SK-N-SH (cell line): Measurements from ENCODE around the gene FAM114A1. TPM values are rescaled to one million over a fixed set of nuclear protein-coding genes. Genes with fewer than 3 reads are reported as not detected.

ENCODE experiments used
- CTCF ChIA-PET: fragments of 300-600, 350-600 bp; formaldehyde crosslinking; extraction: SDS; loops from one replicate; lab custom pipeline; 2021; lab: Yijun Ruan, JAX
- POLR2A ChIA-PET: fragments of 350-600 bp; sonication (Branson Sonifier 250); formaldehyde crosslinking; extraction: SDS; loops from one replicate; lab custom pipeline; 2020; ENCODE audit warnings: antibody characterized with exemption, inconsistent platforms; lab: Yijun Ruan, JAX
- DNase-seq: peaks from one replicate; pipeline ENCODE4 v3.0.0; 2012
- H2AFZ ChIP-seq: fragments of 200-600 bp; sonication (generic); 2 replicates; pipeline ENCODE4 v1.8.1; 2016; ENCODE audit warnings: antibody characterized with exemption, mild to moderate bottlenecking, low read depth
- H3F3A ChIP-seq: fragments of 200-600 bp; sonication (generic); replicated peaks from 2 replicates; pipeline ENCODE3; 2016; ENCODE audit warnings: antibody characterized with exemption, mild to moderate bottlenecking; ENCODE audit not compliant: insufficient read depth
- H3K27ac ChIP-seq, 2 experiments: fragments of 200-500 bp in 1 of 2; fragments of 200-600 bp in 1 of 2; sonication (Bioruptor generic) in 1 of 2; sonication (generic), shearing (Covaris generic) in 1 of 2; 2 replicates each; pipeline versions ENCODE4 v1.5.1 to v1.6.1; 2014 to 2016; ENCODE audit warnings: low read depth in 2 of 2, inconsistent platforms in 1 of 2, low read length in 1 of 2, mild to moderate bottlenecking in 1 of 2, mixed read lengths in 1 of 2
- H3K27me3 ChIP-seq: fragments of 200-600 bp; sonication (generic), shearing (Covaris generic); 2 replicates; pipeline ENCODE4 v1.6.1; 2016; ENCODE audit warnings: mixed run types; ENCODE audit not compliant: insufficient read depth
- H3K36me3 ChIP-seq, 2 experiments: fragments of 200-500 bp in 1 of 2; fragments of 200-600 bp in 1 of 2; sonication (Bioruptor generic) in 1 of 2; sonication (generic) in 1 of 2; replicated peaks in 1 of 2; 2 replicates each; pipeline versions ENCODE3 to v1.5.1; 2014 to 2016; ENCODE audit warnings: low read length in 1 of 2, mild to moderate bottlenecking in 1 of 2; ENCODE audit not compliant: insufficient read depth in 2 of 2, control insufficient read depth in 1 of 2
- H3K4me1 ChIP-seq, 2 experiments: fragments of 200-500 bp in 1 of 2; fragments of 200-600 bp in 1 of 2; sonication (Bioruptor generic) in 1 of 2; sonication (generic), shearing (Covaris generic) in 1 of 2; 2 replicates each; pipeline versions ENCODE4 v1.5.1 to v1.6.1; 2014 to 2016; ENCODE audit warnings: low read depth in 1 of 2, low read length in 1 of 2, mixed run types in 1 of 2; ENCODE audit not compliant: insufficient read depth in 2 of 2, control insufficient read depth in 1 of 2
- H3K4me2 ChIP-seq: fragments of 200-600 bp; sonication (generic), shearing (Covaris generic); 2 replicates; pipeline ENCODE4 v1.6.1; 2017; ENCODE audit warnings: mixed run types
- H3K4me3 ChIP-seq, 2 experiments: fragments of 200-500 bp in 1 of 2; fragments of 200-600 bp in 1 of 2; sonication (Bioruptor generic) in 1 of 2; sonication (generic), shearing (Covaris generic) in 1 of 2; 2 replicates each; pipeline versions ENCODE4 v1.5.1 to v1.8.1; 2014 to 2016; ENCODE audit warnings: low read depth in 2 of 2, inconsistent platforms in 1 of 2, low read length in 1 of 2, mild to moderate bottlenecking in 1 of 2, mixed read lengths in 1 of 2, moderate library complexity in 1 of 2
- H3K79me2 ChIP-seq: fragments of 200-600 bp; sonication (generic); 2 replicates; pipeline ENCODE4 v1.8.1; 2017; ENCODE audit warnings: mild to moderate bottlenecking; ENCODE audit not compliant: insufficient read depth
- H3K9ac ChIP-seq: fragments of 200-600 bp; sonication (generic); 2 replicates; pipeline ENCODE4 v1.6.1; 2017; ENCODE audit warnings: mixed run types
- H3K9me2 ChIP-seq: fragments of 200-600 bp; sonication (generic); 2 replicates; pipeline ENCODE4 v1.6.1; 2017; ENCODE audit warnings: mixed run types
- H3K9me3 ChIP-seq: fragments of 200-600 bp; sonication (generic); 2 replicates; pipeline ENCODE4 v1.6.1; 2017; ENCODE audit warnings: mixed run types, mild to moderate bottlenecking, moderate library complexity
- H4K20me1 ChIP-seq: fragments of 200-600 bp; sonication (generic); 2 replicates; pipeline ENCODE4 v1.6.1; 2017; ENCODE audit warnings: mild to moderate bottlenecking, mixed run types; ENCODE audit not compliant: insufficient read depth
- ELF1 ChIP-seq: IDR thresholded peaks from 2 replicates; pipeline ENCODE4 v1.4.0; 2012
- MEF2A ChIP-seq: IDR thresholded peaks from 2 replicates; pipeline ENCODE4 v1.4.0; 2012; ENCODE audit warnings: low read depth, borderline replicate concordance
- RXRA ChIP-seq: IDR thresholded peaks from 2 replicates; pipeline ENCODE4 v1.4.0; 2012; ENCODE audit warnings: low read depth, mild to moderate bottlenecking, borderline replicate concordance
- TAF1 ChIP-seq: IDR thresholded peaks from 2 replicates; pipeline ENCODE4 v1.6.1; 2012; ENCODE audit warnings: low read depth, mild to moderate bottlenecking, low read length, moderate library complexity, borderline replicate concordance
- YY1 ChIP-seq: IDR thresholded peaks from 2 replicates; pipeline ENCODE4 v1.4.0; 2012; ENCODE audit warnings: low read depth, mild to moderate bottlenecking
- WGBS: methylation state at CpG from one replicate; pipeline ENCODE4 v1.1.6; 2017; ENCODE audit warnings: low lambda C conversion rate; 5-methylcytosine and 5-hydroxymethylcytosine counted together
- polyA plus RNA-seq, 3 experiments: library from polyadenylated mRNA; depleted of rRNA; stranded (reverse); fragments of >200 nt; gene quantifications; 2 replicates each; pipeline ENCODE4 v1.2.3, GENCODE V29; 2012
- TF ChIP-seq, protein P1 (sequence below): IDR thresholded peaks from 2 replicates; pipeline ENCODE4 v1.4.0; 2012; ENCODE audit warnings: low read depth, borderline replicate concordance
- TF ChIP-seq, protein P2 (sequence below): fragments of 200-600 bp; sonication (generic); IDR thresholded peaks from 2 replicates; pipeline ENCODE4 v1.6.1; 2017; ENCODE audit warnings: antibody characterized with exemption, mild to moderate bottlenecking, moderate library complexity

The FAM114A1 gene
- polyA plus RNA-seq, 1 of the 3 experiments (the other 2 are of a cell fraction): 54.2 TPM

- POLR2A ChIA-PET: no interaction called here
- H3K9ac ChIP-seq: no peak overlapping the region
- no peak overlapping the region for H3K4me2 ChIP-seq
- no peaks in the 10 kb centered on the region for H3K9me3 ChIP-seq
- H3K79me2 ChIP-seq: peaks cover 17% of the 10 kb centered on the region
- H2AFZ ChIP-seq: no peak overlapping the region
- no peak overlapping the region for H3K4me3 ChIP-seq
- no peaks in the 10 kb centered on the region for H3K9me2 ChIP-seq
- H3K36me3 ChIP-seq: peaks cover 0 to 62% of the 10 kb centered on the region in 2 experiments
- H3K27me3 ChIP-seq: no peaks in the 10 kb centered on the region
- TF ChIP-seq, protein P1, sequence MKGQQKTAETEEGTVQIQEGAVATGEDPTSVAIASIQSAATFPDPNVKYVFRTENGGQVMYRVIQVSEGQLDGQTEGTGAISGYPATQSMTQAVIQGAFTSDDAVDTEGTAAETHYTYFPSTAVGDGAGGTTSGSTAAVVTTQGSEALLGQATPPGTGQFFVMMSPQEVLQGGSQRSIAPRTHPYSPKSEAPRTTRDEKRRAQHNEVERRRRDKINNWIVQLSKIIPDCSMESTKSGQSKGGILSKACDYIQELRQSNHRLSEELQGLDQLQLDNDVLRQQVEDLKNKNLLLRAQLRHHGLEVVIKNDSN: 0 out of 2 replicates have a peak, but pooled peaks have one; percentile 14
- no peak for TF ChIP-seq ELF1
- TF ChIP-seq, all 33 proteins: peak for 1
- DNase-seq: no peak
- CTCF ChIA-PET: interaction anchor here (0.6 to 3.3 kb wide), 4 partner anchors 8 to 241 kb away, joined by 3 to 10 read pairs (median 7); no protein-coding TSS in a partner anchor
- Histone ChIP-seq H3F3A (peaks cover 13% of the 10 kb centered on the region), H3K27ac (no peak overlapping the region), H4K20me1 (no peaks in the 10 kb centered on the region), H3K4me1 (peaks cover 0 to 12% of the 10 kb centered on the region in 2 experiments; a peak in 2 of 4 replicates)
- over 99% methylated on average over 7 of the region's 7 CpGs for WGBS
These were observed 26.8 kb downstream of the FAM114A1 start for GRCh38 chr4:38894322-38894982.

DNA sequence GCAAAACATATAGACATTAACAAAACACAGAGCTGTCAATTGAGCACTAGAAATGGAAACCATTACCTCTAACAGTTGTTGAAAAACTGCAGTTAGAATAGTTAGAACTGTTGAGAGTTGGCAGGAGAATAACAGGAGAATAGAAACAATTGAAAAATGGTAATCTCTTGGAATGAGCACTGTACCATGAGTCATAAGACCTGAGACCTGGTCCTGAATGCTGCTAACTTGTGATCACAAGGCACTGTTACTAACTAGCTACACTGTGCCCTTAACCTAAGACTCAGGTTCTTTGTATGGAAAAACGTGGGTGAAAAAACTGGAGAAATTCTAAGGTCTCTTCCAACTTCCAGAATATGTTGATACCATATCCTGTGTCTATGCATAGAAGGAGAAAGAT lies 29.3 kb downstream of the FAM114A1 start:
- Histone ChIP-seq H3K4me3 (no peak overlapping the region), H3K27me3 (no peaks in the 10 kb centered on the region), H3K9me2 (no peaks in the 10 kb centered on the region), H3K36me3 (peaks cover 0 to 57% of the 10 kb centered on the region in 2 experiments), H3K79me2 (peaks cover 9% of the 10 kb centered on the region; the same call in 1 of the 2 replicates), H3K9ac (no peak overlapping the region), H3F3A (peaks cover 4% of the 10 kb centered on the region), H4K20me1 (no peaks in the 10 kb centered on the region), H3K4me2 (no peak overlapping the region), H2AFZ (no peak overlapping the region), H3K4me1 (no peaks in the 10 kb centered on the region; a peak in 1 of 4 replicates), H3K27ac (no peak overlapping the region), H3K9me3 (no peaks in the 10 kb centered on the region)
- ChIA-PET CTCF (no interaction called here), POLR2A (no interaction called here)
- no peak for DNase-seq
- WGBS: 87% methylated on average over 1 of the region's 1 CpG
- TF ChIP-seq, protein P1: no peak
- TF ChIP-seq, protein P2, sequence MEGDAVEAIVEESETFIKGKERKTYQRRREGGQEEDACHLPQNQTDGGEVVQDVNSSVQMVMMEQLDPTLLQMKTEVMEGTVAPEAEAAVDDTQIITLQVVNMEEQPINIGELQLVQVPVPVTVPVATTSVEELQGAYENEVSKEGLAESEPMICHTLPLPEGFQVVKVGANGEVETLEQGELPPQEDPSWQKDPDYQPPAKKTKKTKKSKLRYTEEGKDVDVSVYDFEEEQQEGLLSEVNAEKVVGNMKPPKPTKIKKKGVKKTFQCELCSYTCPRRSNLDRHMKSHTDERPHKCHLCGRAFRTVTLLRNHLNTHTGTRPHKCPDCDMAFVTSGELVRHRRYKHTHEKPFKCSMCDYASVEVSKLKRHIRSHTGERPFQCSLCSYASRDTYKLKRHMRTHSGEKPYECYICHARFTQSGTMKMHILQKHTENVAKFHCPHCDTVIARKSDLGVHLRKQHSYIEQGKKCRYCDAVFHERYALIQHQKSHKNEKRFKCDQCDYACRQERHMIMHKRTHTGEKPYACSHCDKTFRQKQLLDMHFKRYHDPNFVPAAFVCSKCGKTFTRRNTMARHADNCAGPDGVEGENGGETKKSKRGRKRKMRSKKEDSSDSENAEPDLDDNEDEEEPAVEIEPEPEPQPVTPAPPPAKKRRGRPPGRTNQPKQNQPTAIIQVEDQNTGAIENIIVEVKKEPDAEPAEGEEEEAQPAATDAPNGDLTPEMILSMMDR: no peak
- no peak for TF ChIP-seq MEF2A

GRCh38 chr4:38898245-38898644 lies 30.6 kb downstream of the FAM114A1 start:
- Histone ChIP-seq H3K9ac (no peak overlapping the region), H3K9me3 (no peaks in the 10 kb centered on the region), H3K27ac (no peak overlapping the region), H3K79me2 (peaks cover 9% of the 10 kb centered on the region; the same call in 1 of the 2 replicates), H4K20me1 (no peaks in the 10 kb centered on the region), H3K4me3 (no peak overlapping the region), H3K9me2 (no peaks in the 10 kb centered on the region), H3F3A (peaks cover 11% of the 10 kb centered on the region), H3K4me1 (no peaks in the 10 kb centered on the region; a peak in 1 of 4 replicates), H3K4me2 (no peak overlapping the region), H2AFZ (no peak overlapping the region), H3K36me3 (peaks cover 0 to 54% of the 10 kb centered on the region in 2 experiments), H3K27me3 (no peaks in the 10 kb centered on the region)
- CTCF ChIA-PET: interaction anchor here (0.6 kb wide), 1 partner anchor 228 kb away, joined by 3 read pairs; no protein-coding TSS in a partner anchor
- POLR2A ChIA-PET: no interaction called here
- no peak for DNase-seq
- no peak for TF ChIP-seq YY1
- TF ChIP-seq RXRA: no peak
- no peak for TF ChIP-seq TAF1
- WGBS: 93% methylated on average over 7 of the region's 7 CpGs
